BLaER1 treated with 17β-estradiol and CSF1 and Interleukin-3, amounts not matched to agents 10 nM and 100 nM (cell line): ENCODE data around the gene STOML1.

Source experiments
- H3K27ac ChIP-seq, 11 experiments: shearing (Covaris generic); formaldehyde crosslinking; 2 replicates each; pipeline ENCODE4 v1.8.1; 2022
- H3K27me3 ChIP-seq, 11 experiments: shearing (Covaris generic); formaldehyde crosslinking; 2 replicates each; pipeline ENCODE4 v1.8.1; 2022
- H3K36me3 ChIP-seq, 11 experiments: shearing (Covaris generic); formaldehyde crosslinking; 2 replicates each; pipeline ENCODE4 v1.8.1; 2022
- H3K4me1 ChIP-seq, 10 experiments: shearing (Covaris generic); formaldehyde crosslinking; 2 replicates each; pipeline ENCODE4 v1.8.1; 2022
- H3K4me2 ChIP-seq, 11 experiments: shearing (Covaris generic); formaldehyde crosslinking; 2 replicates each; pipeline ENCODE4 v1.8.1; 2022
- H3K4me3 ChIP-seq, 10 experiments: shearing (Covaris generic); formaldehyde crosslinking; 2 replicates each; pipeline ENCODE4 v1.8.1; 2022
- H3K9ac ChIP-seq, 11 experiments: shearing (Covaris generic); formaldehyde crosslinking; 2 replicates each; pipeline ENCODE4 v1.8.1; 2022
- H3K9me3 ChIP-seq, 11 experiments: shearing (Covaris generic); formaldehyde crosslinking; replicated peaks in 1 of 11; 2 replicates each; pipeline ENCODE4 v1.8.1; 2022
- H4K20me1 ChIP-seq, 11 experiments: shearing (Covaris generic); formaldehyde crosslinking; 2 replicates each; pipeline ENCODE4 v1.8.1; 2022
- Cebpa-rat ChIP-seq, 11 experiments: shearing (Covaris generic); IDR thresholded peaks; 2 replicates each; pipeline ENCODE4 v1.8.1; 2022

Gene STOML1

DNA sequence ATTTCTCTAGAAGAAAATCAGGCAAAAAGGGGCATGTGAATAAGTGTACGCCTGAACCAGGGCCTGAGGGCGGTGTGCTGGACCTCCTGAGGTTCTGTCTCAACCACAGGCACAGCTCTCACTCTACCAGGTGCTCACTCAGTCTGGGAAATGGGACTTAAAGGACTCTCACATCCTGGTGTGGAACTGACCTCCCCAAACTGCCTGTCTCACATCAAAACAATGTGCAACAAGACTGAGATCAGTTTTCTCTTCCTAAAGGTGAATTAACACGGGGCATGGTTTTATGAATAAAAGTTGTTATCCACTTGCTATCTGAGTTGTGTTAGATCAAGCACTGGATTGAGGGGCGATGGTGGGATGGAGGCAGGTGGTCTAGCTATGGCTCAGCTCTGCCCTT lies 4.8 kb downstream of the STOML1 start:
- Histone ChIP-seq H3K4me1 (peaks cover 56 to 78% (median 68%) of the 10 kb centered on the region in 10 experiments), H3K4me3 (no peak overlapping the region), H4K20me1 (peaks cover 0 to 37% (median 28%) of the 10 kb centered on the region in 11 experiments; a peak in 18 of 22 replicates), H3K27ac (no peak overlapping the region), H3K36me3 (no peaks in the 10 kb centered on the region), H3K9me3 (no peaks in the 10 kb centered on the region), H3K9ac (no peak overlapping the region), H3K27me3 (peaks cover 0 to 14% (median 0%) of the 10 kb centered on the region in 11 experiments; a peak in 8 of 22 replicates), H3K4me2 (no peak overlapping the region)
- TF ChIP-seq Cebpa-rat (IDR thresholded peaks at IDR 0.05), result no peak

DNA sequence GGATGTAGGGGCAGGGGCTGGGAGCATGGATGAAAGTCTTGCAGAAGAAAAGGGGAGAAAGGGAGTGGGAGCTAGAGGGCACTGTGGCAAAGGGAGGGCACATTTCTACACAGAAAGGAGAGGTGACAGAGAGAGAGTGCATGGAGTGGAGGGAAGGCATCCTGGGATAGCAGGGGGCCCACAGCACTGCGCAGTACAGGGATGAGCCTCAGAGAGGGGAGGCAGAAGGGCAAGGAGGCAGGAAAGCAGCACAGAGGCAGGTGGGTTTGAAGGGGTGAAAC lies 5.4 kb downstream of the STOML1 start:
- no peak overlapping the region for H3K9ac ChIP-seq
- TF ChIP-seq Cebpa-rat (IDR thresholded peaks at IDR 0.05), result no peak

DNA sequence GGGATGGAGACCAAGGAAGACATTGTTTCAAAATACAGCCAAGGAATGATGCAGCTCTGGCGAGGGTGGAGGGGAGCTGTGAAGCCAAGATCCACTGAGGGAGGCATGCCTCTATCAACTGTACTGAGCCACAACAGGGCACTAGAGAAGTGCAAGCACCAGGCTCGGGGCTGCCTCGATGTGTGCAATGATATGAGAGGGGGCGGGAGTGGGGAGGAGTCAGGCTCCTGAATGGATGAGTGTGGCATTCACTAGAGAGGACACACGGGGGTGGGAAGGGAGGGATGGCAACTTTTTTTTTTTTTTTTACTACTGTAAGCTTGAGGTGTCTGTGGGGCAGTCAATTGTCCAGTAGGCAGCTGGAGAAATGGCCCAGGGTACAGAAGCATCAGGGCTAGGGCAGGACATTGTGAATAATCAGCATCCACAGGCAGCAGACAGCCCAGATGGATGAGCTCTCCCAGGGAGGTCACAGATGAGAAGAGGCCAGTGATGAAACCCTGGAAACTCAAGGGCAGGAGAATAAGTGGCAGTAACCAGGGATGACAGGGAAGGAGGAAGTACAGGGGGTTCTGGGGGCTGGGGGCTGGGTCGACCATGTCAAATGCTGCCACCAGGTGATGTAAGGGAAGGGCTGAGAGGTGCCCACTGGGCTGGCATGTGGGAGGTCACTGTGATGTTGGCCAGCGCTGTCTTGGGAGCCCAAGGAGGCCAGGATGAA lies 5.9 kb downstream of the STOML1 start:
- Histone ChIP-seq H4K20me1 (peaks cover 0 to 46% (median 39%) of the 10 kb centered on the region in 11 experiments; a peak in 18 of 22 replicates), H3K36me3 (no peaks in the 10 kb centered on the region), H3K27me3 (peaks cover 0 to 25% (median 6%) of the 10 kb centered on the region in 11 experiments; a peak in 16 of 22 replicates), H3K4me2 (peak overlapping the region in 7 of 11 experiments; percentile 87 to 98 (median 95); a peak in 7 of 22 replicates), H3K4me3 (no peak overlapping the region), H3K9ac (no peak overlapping the region), H3K27ac (no peak overlapping the region), H3K4me1 (peaks cover 60 to 81% (median 72%) of the 10 kb centered on the region in 10 experiments), H3K9me3 (no peaks in the 10 kb centered on the region)
- TF ChIP-seq Cebpa-rat (IDR thresholded peaks at IDR 0.05), result no peak

More for the DNA sequence above, 5.4 kb downstream of the STOML1 start:
- H3K4me2 ChIP-seq, result no peak overlapping the region
- H3K4me3 ChIP-seq, result no peak overlapping the region
- no peaks in the 10 kb centered on the region for H3K9me3 ChIP-seq
- no peak overlapping the region for H3K27ac ChIP-seq
- peaks cover 60 to 81% (median 72%) of the 10 kb centered on the region in 10 experiments for H3K4me1 ChIP-seq
- H3K27me3 ChIP-seq, result peaks cover 0 to 20% (median under 1%) of the 10 kb centered on the region in 11 experiments; a peak in 14 of 22 replicates
- H3K36me3 ChIP-seq, result no peaks in the 10 kb centered on the region
- H4K20me1 ChIP-seq, result peaks cover 0 to 42% (median 34%) of the 10 kb centered on the region in 11 experiments; a peak in 18 of 22 replicates

DNA sequence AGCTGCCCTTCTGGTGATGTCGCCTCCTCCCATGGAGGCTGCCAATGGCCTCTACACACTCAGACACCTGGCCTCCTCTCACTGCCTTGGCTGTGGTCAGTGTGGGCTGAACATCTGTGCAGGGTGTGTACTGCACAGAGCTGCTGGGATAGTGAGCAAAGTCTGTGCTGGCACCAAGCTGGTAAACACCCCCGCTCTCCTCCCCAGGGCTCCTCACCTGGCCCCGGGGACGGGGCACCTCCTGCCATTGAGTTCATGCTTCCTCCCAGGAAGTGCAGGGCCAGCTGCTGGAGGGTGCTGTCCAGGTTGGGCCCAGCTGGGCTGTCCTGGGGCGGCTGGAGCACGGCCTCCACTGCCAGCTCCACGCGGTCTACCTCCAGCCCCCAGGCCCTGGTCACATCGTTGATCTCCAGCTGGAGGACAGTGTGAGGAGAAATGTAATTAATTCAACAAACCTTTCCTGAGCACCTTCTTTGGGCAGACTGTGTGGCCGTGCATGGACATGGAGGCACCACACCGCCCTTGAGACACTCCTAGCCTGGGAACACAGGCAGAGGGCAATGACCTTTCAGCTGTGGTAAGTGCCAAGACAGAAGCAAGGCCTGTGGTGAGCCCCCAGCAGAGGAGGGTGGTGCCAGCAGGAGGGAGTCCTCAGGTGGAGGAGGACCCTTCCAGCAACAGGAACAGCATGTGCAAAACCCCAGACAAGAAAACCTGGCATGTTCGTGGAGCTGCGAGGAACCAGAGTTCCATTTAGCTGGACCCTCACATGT lies 6.8 kb downstream of the STOML1 start:
- peaks cover 0 to 52% (median 40%) of the 10 kb centered on the region in 11 experiments; a peak in 18 of 22 replicates for H4K20me1 ChIP-seq
- no peaks in the 10 kb centered on the region for H3K9me3 ChIP-seq
- H3K4me3 ChIP-seq, result no peak overlapping the region
- H3K4me1 ChIP-seq, result peaks cover 62 to 80% (median 73%) of the 10 kb centered on the region in 10 experiments
- peak overlapping the region; percentile 39 to 98 (median 95) for H3K4me2 ChIP-seq
- no peak overlapping the region for H3K27ac ChIP-seq
- no peaks in the 10 kb centered on the region for H3K36me3 ChIP-seq
- H3K9ac ChIP-seq, result no peak overlapping the region
- TF ChIP-seq Cebpa-rat (IDR thresholded peaks at IDR 0.05), result no peak
- peaks cover 0 to 34% (median 15%) of the 10 kb centered on the region in 11 experiments; a peak in 20 of 22 replicates for H3K27me3 ChIP-seq

DNA sequence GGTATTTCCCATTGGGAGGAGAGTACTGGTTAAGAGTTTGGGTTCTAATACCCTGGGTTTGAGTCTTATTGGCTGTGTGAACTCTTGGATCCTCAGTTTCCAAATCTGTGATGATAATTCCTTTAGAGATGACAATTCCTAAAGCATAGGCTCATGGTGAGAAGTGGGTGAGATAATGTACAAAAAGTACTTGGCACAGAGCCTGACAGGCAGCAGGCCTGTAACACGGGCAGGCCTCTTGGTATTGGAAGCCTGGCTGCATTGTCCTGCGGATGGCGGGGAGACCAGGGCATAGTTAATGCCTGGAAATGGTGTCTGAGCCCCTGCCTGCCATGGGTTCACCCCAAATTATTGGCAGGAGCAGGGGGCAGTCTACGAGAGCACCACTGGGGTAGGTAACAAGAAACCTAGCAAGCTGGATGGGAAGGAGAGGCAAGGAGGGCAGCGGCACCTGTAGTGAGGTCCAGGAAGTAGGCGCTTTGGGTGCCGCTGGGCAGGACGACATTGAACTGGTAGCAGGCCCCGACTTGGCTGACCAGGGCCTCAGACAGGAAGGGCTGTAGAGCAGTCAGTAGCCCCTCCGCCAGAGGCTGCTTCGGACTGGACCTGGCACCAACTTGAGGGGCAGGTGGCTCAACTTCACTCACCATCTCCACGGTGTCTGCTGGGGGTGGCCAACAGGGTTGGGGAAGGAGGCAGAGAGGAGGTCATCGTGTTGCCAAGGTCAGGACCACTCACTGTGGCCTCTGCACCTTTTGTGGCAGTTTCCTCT lies 7.7 kb downstream of the STOML1 start:
- Histone ChIP-seq H3K9me3 (no peaks in the 10 kb centered on the region), H3K4me2 (peak overlapping the region; percentile 82 to 98 (median 95)), H3K36me3 (no peaks in the 10 kb centered on the region), H3K4me1 (peaks cover 62 to 75% (median 68%) of the 10 kb centered on the region in 10 experiments), H3K4me3 (no peak overlapping the region), H3K9ac (no peak overlapping the region), H3K27me3 (peaks cover 0 to 41% (median 24%) of the 10 kb centered on the region in 11 experiments; a peak in 20 of 22 replicates), H3K27ac (no peak overlapping the region), H4K20me1 (peaks cover 0 to 53% (median 40%) of the 10 kb centered on the region in 11 experiments; a peak in 18 of 22 replicates)
- no peak for TF ChIP-seq Cebpa-rat (IDR thresholded peaks at IDR 0.05)

DNA sequence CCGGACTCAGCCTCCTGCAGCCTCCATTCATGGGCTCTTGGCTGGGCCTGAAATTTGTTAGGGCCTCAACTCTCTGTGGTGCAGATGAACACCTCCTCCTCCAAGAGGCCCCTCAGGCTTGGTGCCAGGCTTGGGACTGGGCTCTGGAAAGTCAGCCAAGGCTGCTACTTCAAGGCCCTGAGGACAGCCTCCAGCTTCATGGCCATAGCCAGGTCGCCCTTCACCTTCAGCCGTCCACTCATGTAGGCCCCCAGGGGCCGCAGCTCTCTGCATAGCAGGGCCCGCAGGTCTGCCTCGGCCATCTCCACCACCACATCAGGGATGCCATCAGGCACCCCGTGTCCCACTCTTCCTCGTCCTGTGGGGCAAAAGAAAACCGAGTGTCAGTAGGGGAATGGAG lies 8.3 kb downstream of the STOML1 start:
- Histone ChIP-seq H4K20me1 (peaks cover 0 to 53% (median 40%) of the 10 kb centered on the region in 11 experiments; a peak in 18 of 22 replicates), H3K9me3 (no peaks in the 10 kb centered on the region), H3K4me2 (peak overlapping the region; percentile 82 to 98 (median 95)), H3K27me3 (peaks cover under 1 to 47% (median 30%) of the 10 kb centered on the region in 11 experiments; a peak in 20 of 22 replicates), H3K36me3 (no peaks in the 10 kb centered on the region), H3K27ac (peak overlapping the region in 2 of 11 experiments; percentile 32 to 43; a peak in 1 of 22 replicates), H3K4me1 (peaks cover 57 to 69% (median 65%) of the 10 kb centered on the region in 10 experiments), H3K4me3 (no peak overlapping the region), H3K9ac (peak overlapping the region in 3 of 11 experiments; percentile 27 to 43 (median 42); a peak in 3 of 22 replicates)
- TF ChIP-seq Cebpa-rat (IDR thresholded peaks at IDR 0.05), result no peak

DNA sequence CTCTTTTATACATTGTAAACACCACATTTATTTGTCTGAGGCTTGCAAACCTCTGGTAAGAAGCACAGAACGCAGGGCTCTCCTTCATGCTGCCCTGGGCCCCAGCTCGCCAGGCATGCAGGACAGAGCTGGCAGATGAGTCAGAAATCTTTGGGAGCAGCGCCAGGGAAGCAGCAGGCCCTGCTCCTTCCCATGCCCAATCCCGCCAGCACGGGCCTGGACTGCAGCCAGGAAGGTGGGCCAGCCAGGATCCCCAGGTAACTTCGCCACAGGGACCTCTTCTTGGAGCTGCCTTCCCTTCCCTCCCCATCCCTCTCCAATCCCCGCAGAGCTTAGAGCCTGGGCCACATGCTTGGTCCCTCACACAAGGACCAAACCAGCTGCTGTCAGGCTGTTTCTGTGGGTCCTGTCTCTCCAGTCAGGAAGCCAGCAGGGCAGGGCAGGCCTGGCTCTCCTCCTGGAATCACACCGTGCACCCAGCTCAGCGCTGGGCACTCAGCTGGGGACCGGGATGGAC lies 8.8 kb downstream of the STOML1 start:
- TF ChIP-seq Cebpa-rat (IDR thresholded peaks at IDR 0.05), result no peak
- Histone ChIP-seq H3K9ac (peak overlapping the region in 8 of 11 experiments; percentile 1 to 47 (median 38); a peak in 11 of 22 replicates), H3K4me1 (peaks cover 52 to 64% (median 62%) of the 10 kb centered on the region in 10 experiments), H3K9me3 (no peaks in the 10 kb centered on the region), H3K4me2 (peak overlapping the region; percentile 82 to 98 (median 95)), H3K27ac (peak overlapping the region in 4 of 11 experiments; percentile 25 to 43 (median 34); a peak in 4 of 22 replicates), H3K27me3 (peaks cover 6 to 52% (median 35%) of the 10 kb centered on the region in 11 experiments), H4K20me1 (peaks cover 0 to 53% (median 40%) of the 10 kb centered on the region in 11 experiments; a peak in 18 of 22 replicates), H3K36me3 (no peaks in the 10 kb centered on the region), H3K4me3 (peak overlapping the region in 2 of 10 experiments; percentile 25 to 26; a peak in 1 of 20 replicates)
